Suprapubic skin (tissue), 4 donors: ENCODE results near the gene OTUD5. TPM values are rescaled to one million over a fixed set of nuclear protein-coding genes. Genes with fewer than 3 reads are reported as not detected.
"Not testable (repeated sequence)": the region's sequence is repeated elsewhere in the genome, so short reads cannot be mapped to it uniquely, and the experiment has no call there.

Experiments used
- DNase-seq, 2 donors: peaks; one replicate each; pipeline ENCODE4 v3.0.0-alpha.2; 2019; ENCODE audit warnings: low spot score in 2 of 2
- H3K27ac ChIP-seq: fragments of 200-600 bp; sonication (generic); one replicate; pipeline ENCODE4 v1.5.1; 2019
- H3K27me3 ChIP-seq: fragments of 200-600 bp; sonication (generic); one replicate; pipeline ENCODE4 v1.5.1; 2019
- H3K36me3 ChIP-seq: fragments of 200-600 bp; sonication (generic); one replicate; pipeline ENCODE4 v1.5.1; 2019
- H3K4me1 ChIP-seq: fragments of 200-600 bp; sonication (generic); one replicate; pipeline ENCODE4 v1.5.1; 2019
- H3K4me3 ChIP-seq: fragments of 200-600 bp; sonication (generic); one replicate; pipeline ENCODE4 v1.5.1; 2019; ENCODE audit warnings: mild to moderate bottlenecking
- H3K9me3 ChIP-seq: fragments of 200-600 bp; sonication (generic); one replicate; pipeline ENCODE4 v1.5.1; 2019
- EP300 ChIP-seq: sonication (generic); formaldehyde crosslinking; IDR thresholded peaks from one replicate; pipeline ENCODE4 v1.6.1; 2017; ENCODE audit warnings: antibody characterized with exemption
- POLR2A ChIP-seq, 2 donors: fragments of 450-650 bp; IDR thresholded peaks; one replicate each; pipeline ENCODE4 v1.6.1; 2017; ENCODE audit warnings: antibody characterized with exemption in 2 of 2, mild to moderate bottlenecking in 2 of 2, moderate library complexity in 2 of 2
- POLR2AphosphoS5 ChIP-seq, 3 donors: sonication (generic); formaldehyde crosslinking; IDR thresholded peaks; one replicate each; pipeline ENCODE4 v1.6.1; 2017; ENCODE audit warnings: antibody characterized with exemption in 3 of 3
- WGBS: methylation state at CpG from one replicate; pipeline ENCODE4 v1.1.5; 2018; 5-methylcytosine and 5-hydroxymethylcytosine counted together
- total RNA-seq, 4 donors: library from RNA; depleted of rRNA; stranded (reverse); fragments of >200 nt; gene quantifications; one replicate each; pipeline ENCODE4 v1.1.0, GENCODE V29; 2016
- TF ChIP-seq, protein P1 (sequence below), 2 donors: fragments of 200-600 bp in 1 of 2; fragments of 450-650 bp in 1 of 2; sonication (generic) in 1 of 2; IDR thresholded peaks; one replicate each; pipeline ENCODE4 v1.5.1; 2016 to 2019; ENCODE audit warnings: antibody characterized with exemption in 2 of 2, mild to moderate bottlenecking in 1 of 2, moderate library complexity in 1 of 2

Gene OTUD5
- total RNA-seq, 4 donors from 2014 or later: 32.3 to 50.1 (median 46.2) TPM

DNA sequence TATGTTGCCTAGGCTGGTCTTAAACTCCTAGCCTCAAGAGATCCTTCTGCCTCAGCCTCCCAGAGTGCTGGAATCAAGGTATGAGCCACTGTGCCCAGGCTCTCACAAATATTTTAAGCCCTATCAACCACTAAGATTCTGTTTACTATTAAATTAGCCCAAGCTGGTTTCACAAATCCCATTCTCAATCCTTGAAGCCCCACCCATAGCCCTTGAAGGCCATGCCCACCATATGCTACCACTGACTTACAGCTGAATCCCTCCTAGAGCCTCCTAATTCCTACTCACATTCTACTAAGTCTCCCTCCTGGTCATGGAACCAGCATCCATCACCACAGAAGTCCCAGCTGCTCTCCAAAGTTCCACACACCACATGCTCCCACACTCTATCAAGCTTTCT is 34.9 kb upstream of the OTUD5 start:
- Histone ChIP-seq H3K36me3 (peaks cover 38% of the 10 kb centered on the region), H3K4me1 (no peaks in the 10 kb centered on the region), H3K9me3 (no peaks in the 10 kb centered on the region), H3K27me3 (no peaks in the 10 kb centered on the region), H3K4me3 (no peak overlapping the region), H3K27ac (no peak overlapping the region)
- TF ChIP-seq, protein P1, sequence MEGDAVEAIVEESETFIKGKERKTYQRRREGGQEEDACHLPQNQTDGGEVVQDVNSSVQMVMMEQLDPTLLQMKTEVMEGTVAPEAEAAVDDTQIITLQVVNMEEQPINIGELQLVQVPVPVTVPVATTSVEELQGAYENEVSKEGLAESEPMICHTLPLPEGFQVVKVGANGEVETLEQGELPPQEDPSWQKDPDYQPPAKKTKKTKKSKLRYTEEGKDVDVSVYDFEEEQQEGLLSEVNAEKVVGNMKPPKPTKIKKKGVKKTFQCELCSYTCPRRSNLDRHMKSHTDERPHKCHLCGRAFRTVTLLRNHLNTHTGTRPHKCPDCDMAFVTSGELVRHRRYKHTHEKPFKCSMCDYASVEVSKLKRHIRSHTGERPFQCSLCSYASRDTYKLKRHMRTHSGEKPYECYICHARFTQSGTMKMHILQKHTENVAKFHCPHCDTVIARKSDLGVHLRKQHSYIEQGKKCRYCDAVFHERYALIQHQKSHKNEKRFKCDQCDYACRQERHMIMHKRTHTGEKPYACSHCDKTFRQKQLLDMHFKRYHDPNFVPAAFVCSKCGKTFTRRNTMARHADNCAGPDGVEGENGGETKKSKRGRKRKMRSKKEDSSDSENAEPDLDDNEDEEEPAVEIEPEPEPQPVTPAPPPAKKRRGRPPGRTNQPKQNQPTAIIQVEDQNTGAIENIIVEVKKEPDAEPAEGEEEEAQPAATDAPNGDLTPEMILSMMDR (IDR thresholded peaks at IDR 0.05): no peak
- DNase-seq: no peak

GRCh38 chrX:48989483-48989882 is 32.1 kb upstream of the OTUD5 start:
- Histone ChIP-seq H3K27me3 (no peaks in the 10 kb centered on the region), H3K36me3 (peaks cover 40% of the 10 kb centered on the region)
- WGBS: 90% methylated on average over 4 of the region's 4 CpGs

GRCh38 chrX:48983896-48984295 is 26.5 kb upstream of the OTUD5 start:
- Histone ChIP-seq H3K4me1 (no peaks in the 10 kb centered on the region), H3K27ac (no peak overlapping the region), H3K27me3 (no peaks in the 10 kb centered on the region), H3K4me3 (no peak overlapping the region), H3K36me3 (peaks cover 42% of the 10 kb centered on the region), H3K9me3 (no peaks in the 10 kb centered on the region)
- DNase-seq: no peak
- 75% methylated on average over 3 of the region's 3 CpGs for WGBS
- TF ChIP-seq POLR2A (IDR thresholded peaks at IDR 0.05) (no peak), POLR2AphosphoS5 (IDR thresholded peaks at IDR 0.05) (no peak), EP300 (no peak)
- TF ChIP-seq, protein P1 (IDR thresholded peaks at IDR 0.05): no peak

More at GRCh38 chrX:48989483-48989882, 32.1 kb upstream of the OTUD5 start:
- no peak overlapping the region for H3K27ac ChIP-seq
- no peaks in the 10 kb centered on the region for H3K9me3 ChIP-seq
- TF ChIP-seq POLR2AphosphoS5 (IDR thresholded peaks at IDR 0.05) (no peak), EP300 (no peak), POLR2A (IDR thresholded peaks at IDR 0.05) (no peak)
- TF ChIP-seq, protein P1 (IDR thresholded peaks at IDR 0.05): no peak
- H3K4me1 ChIP-seq: no peaks in the 10 kb centered on the region
- DNase-seq: no peak
- no peak overlapping the region for H3K4me3 ChIP-seq

DNA sequence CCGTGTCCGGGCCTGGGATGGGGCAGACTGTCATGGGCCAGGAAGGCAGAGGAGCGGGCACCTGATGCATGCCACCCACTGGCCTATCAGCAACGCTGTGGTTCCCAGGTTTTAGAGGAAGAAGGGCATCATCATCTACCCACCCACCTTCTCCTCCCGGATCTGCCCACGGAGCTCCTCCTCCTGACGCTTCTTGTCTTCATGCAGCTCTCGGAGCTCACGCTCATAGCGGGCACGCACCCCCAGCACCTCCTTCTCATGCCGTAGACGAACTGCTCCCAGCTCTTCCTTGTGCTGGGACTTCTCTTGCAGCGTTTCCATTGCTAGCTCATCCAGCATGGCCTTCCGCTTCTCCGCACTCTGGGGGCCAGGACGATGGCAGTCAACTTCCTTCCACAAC is 25.7 kb upstream of the OTUD5 start:
- no peak for DNase-seq
- Histone ChIP-seq H3K36me3 (peaks cover 46% of the 10 kb centered on the region), H3K27me3 (no peaks in the 10 kb centered on the region), H3K4me3 (no peak overlapping the region), H3K4me1 (no peaks in the 10 kb centered on the region), H3K9me3 (no peaks in the 10 kb centered on the region), H3K27ac (no peak overlapping the region)
- 86% methylated on average over 15 of the region's 17 CpGs for WGBS
- TF ChIP-seq, protein P1 (IDR thresholded peaks at IDR 0.05): no peak
- TF ChIP-seq EP300 (no peak), POLR2A (IDR thresholded peaks at IDR 0.05) (no peak), POLR2AphosphoS5 (IDR thresholded peaks at IDR 0.05) (no peak)

DNA sequence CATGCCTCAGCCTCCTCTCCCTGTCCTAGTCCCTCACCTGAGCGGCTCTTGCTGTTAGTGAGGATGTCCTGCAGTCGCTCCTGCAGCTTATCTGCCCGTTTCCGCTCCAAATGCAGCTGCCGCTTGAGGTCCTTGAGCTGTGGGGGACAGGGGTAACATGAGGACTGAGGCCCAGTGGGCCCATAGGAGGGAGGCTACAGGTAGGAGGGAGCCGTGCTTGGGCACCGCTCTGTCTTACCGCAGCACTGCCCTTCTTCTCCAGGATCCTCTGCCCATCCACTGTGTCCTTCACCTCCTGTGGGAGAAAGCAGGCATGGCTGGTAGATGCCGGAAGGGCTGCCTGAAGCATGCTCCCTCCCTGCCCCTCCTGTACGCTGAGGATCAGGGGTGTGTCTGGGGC is 23.8 kb upstream of the OTUD5 start:
- 79% methylated on average over 7 of the region's 10 CpGs for WGBS
- Histone ChIP-seq H3K4me1 (no peaks in the 10 kb centered on the region), H3K27me3 (no peaks in the 10 kb centered on the region), H3K4me3 (no peak overlapping the region), H3K9me3 (no peaks in the 10 kb centered on the region), H3K36me3 (peaks cover 54% of the 10 kb centered on the region), H3K27ac (no peak overlapping the region)
- TF ChIP-seq, protein P1 (IDR thresholded peaks at IDR 0.05): no peak
- no peak for TF ChIP-seq POLR2A (IDR thresholded peaks at IDR 0.05)
- no peak for TF ChIP-seq EP300
- no peak for TF ChIP-seq POLR2AphosphoS5 (IDR thresholded peaks at IDR 0.05)
- DNase-seq: no peak

- not testable (repeated sequence) for H3K4me3 ChIP-seq, H3K27me3 ChIP-seq, H3K27ac ChIP-seq, H3K9me3 ChIP-seq, H3K4me1 ChIP-seq, DNase-seq
- H3K36me3 ChIP-seq: peaks cover 56% of the 10 kb centered on the region
- WGBS: 78% methylated on average over 10 of the region's 10 CpGs
Observed at GRCh38 chrX:48980341-48980740, 22.9 kb upstream of the OTUD5 start.
